RPMI8226 (cell line): ENCODE data around the gene RUNX3.
A peak's percentile ranks its signal among the peaks of the same experiment; 100 is the strongest.

ENCODE experiments used
- DNase-seq: peaks from one replicate; pipeline ENCODE4 v3.0.0-alpha.2; 2015

The RUNX3 gene

DNA sequence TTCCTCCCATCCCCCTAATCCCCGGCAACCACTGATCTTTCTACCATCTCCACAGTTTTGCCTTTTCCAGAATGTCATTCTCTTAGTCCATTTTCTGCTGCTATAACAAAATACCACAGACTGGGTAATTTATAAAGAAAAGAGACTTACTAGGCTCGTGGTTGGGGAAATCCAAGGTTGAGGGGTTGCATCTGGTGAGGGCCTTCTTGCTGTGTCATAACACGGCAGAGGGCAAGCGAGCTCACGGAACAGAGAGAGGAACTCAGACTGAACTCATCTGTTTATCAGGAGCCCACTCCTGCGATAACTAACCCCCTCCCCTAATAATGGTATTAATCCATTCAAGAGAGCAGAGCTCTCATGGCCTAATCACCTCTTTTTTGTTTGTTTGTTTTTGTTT, 52.0 kb downstream of the RUNX3 start:
- no peak for DNase-seq

GRCh38 chr1:24875991-24876506, 54.0 kb downstream of the RUNX3 start:
- no peak for DNase-seq

DNA sequence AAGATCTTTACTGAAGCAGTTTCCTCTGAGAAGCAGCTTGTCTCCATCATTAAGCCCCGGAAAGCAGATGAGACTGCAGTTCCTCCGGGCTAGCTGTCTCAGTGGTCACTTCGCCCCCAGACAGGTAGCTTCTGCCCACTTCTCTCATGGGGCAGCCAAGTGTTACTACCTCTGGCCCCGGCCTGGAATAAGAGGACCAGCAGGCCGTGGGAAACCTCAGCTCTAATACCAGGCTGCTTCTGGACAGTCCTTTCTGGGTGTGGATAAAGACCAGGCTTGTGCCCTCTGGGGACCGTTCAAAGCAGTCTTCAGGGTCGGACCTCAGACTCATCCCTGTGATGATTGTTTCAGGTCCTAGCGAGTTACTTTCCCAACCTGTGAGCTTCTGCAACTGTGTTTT, 54.8 kb downstream of the RUNX3 start:
- DNase-seq: no peak

DNA sequence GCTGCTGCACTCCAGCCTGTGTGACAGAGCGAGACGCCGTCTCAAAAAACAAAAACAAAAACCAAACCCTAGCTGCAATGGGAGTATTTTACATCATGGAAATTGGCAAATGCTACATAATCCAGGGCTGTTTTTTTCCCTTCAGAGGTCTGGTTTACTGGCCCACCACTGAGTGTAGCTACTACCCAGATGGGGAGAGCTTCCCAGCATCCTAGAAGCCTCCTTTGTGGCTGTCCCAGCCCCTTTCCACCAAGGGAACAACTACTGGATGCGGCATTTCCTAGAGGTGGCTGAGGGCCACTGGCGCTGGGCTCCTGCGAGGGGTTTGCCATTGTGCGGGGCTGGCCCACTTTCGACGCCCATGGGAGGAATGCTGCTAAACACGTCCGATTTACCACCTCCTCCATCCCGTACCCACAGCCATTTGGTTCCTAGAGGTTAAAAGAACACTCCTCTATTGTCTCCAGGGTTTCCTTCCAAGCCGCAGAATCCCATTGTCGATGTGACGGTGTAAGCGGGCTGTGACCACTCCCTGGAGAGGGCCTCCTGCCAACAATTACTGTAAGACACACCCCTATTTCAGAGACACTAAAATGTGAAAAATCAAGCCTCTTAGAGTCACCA, 55.4 kb downstream of the RUNX3 start:
- no peak for DNase-seq

GRCh38 chr1:24874056-24874455, 56.0 kb downstream of the RUNX3 start:
- DNase-seq: no peak

- DNase-seq: no peak
Measured at GRCh38 chr1:24873148-24873547, 56.9 kb downstream of the RUNX3 start.

DNA sequence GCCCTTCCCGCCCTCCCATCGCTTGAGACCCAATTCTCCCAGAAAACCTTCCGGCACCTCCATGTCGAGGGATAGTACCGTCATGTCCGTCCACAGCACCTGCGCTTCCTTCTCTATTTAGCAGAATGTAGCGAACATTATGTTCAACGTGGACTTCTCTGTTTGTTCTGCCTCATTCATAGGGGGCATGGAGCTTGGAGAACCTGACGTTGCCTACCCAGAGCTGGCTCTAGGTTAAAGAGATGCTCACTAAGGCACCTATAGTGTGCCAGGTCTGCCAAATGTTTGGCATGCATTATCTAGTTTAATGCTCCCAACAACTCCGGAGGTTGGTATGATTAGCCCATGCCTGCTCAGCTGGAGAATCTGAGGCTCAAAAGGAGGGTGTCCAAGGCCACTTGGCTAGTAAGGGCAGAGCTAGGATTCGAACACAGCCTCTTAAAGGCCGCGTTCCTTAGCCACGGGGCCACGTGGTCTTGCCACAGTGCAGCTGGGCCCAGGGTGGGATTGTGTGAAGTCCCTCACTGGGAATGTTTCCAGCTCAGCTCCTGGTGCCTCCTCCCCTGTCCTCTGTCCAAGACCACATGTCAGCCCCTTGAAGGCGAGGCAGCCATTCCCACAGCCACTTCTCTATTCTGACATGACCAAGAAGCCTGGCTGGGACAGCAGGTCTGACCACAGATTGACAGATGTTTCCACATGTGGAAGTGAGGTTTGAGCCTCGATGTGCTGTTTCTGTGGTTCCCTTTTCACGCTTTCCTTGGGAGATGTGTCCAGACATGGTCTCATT, 57.8 kb downstream of the RUNX3 start:
- DNase-seq: peak; percentile 26

- no peak for DNase-seq
Measured at GRCh38 chr1:24871306-24871901, 58.7 kb downstream of the RUNX3 start.

GRCh38 chr1:24870551-24871195, 59.4 kb downstream of the RUNX3 start:
- DNase-seq: peak; percentile 26

- no peak for DNase-seq
Measured at GRCh38 chr1:24868016-24868875, 61.8 kb downstream of the RUNX3 start.

GRCh38 chr1:24867084-24867870, 62.8 kb downstream of the RUNX3 start:
- no peak for DNase-seq

DNA sequence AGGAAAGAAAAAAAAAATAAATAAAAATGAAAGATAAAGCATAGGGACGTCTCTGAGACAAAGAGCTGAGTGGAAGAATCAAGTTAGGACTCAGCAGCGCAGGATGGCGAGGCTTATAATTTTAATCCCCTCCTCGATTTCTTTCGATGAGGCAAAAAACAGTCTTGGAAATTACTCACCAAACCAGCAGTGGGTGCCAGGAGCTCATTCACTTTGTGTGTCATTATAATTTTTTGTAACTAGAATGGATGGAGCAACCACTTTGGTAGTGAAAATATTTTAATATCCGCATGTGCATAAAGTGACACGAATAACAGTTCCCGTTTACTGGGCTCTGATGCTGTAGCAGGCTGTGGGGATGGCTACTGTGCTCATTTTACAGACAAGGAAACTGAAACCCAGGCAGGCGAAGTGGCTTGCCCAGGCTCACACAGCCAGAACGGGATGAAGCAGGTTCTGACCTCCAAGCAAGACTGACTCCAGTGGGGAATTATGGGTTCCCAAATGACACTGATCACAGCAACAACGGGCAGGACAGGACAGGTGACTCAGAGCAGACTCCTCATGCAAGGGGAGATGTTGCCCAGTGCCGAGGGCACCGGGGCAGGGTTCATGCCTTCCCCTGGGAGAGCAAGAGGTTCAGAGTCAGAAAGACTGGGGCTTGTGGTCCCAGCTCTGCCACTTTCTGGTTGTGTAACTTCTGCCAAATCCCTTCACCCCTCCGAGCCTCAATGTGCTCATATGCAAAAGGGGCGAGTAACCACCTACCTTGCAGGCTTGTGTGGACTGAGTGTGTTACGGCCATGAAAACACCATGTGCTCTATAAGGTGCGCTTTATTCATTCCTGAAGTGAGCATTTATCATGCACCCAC, 63.6 kb downstream of the RUNX3 start:
- DNase-seq: no peak

DNA sequence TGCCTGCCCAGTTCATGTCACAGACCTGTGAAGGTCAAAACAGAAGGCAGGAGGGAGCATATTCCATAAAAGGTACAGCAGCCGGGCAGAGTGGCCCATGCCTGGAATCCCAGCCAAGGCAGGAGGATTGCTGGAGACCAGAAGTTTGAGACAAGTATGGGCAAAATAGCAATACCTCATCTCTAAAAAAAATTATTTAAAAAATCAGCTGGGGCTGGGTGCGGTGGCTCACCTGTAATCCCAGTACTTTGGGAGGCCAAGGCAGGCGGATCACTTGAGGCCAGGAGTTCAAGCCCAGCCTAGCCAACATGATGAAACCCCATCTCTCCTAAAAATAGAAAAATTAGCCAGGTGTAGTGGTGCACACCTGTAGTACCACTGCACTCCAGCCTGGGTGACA, 64.5 kb downstream of the RUNX3 start:
- no peak for DNase-seq

- no peak for DNase-seq
Measured at GRCh38 chr1:24865168-24865567, 64.9 kb downstream of the RUNX3 start.

- DNase-seq: peak; percentile 43
Measured at GRCh38 chr1:24864370-24864777, 65.7 kb downstream of the RUNX3 start.

- DNase-seq: no peak
Measured at GRCh38 chr1:24862775-24863483, 67.1 kb downstream of the RUNX3 start.

DNA sequence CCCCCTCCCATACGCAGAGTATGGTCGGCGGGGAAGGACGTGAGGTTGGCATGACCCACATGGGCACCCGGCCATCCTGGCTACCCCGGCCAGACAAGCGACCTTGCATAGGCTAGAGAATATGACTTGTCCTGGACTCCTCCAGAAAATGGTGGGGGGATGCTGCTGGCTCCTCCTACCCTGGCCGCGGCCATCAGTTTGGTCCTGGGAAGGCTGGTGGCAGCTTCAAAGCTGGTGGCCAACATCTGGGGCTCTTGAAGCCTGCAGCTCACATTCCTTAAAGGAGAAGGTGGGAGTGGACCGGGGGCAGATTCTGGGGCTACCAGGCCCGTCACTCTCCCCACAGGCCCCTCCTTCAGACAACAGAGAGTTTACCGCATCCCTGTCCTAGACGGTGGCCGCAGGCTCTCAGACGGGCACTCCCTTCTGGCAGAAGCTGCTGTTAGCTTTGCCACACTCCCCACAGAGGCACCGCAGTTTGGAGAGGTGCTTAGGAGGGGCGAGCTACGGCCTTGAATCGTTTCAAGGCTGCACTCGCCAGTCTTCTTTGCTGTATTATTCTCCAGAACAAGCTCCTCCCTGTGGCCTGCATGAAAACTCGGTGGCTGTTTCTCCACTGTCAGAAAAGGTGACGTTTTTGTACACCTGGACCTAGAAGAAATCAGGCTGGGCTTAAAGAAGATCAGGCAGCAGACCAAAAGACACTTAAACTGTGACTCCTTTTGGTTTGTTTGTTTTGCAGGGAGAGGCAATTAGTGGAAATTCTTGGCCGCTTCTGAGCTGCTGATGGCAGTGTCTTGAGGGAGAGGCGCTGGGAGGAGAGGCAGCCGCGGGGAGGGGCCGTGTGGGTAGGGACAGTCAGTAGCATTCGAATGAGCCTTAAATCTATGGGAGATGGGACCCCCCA, 68.0 kb downstream of the RUNX3 start:
- peak; percentile 46 for DNase-seq

GRCh38 chr1:24860841-24861240, 69.2 kb downstream of the RUNX3 start:
- DNase-seq: peak; percentile 27
